ENCODE measurements around the gene DNAL1.

DNA sequence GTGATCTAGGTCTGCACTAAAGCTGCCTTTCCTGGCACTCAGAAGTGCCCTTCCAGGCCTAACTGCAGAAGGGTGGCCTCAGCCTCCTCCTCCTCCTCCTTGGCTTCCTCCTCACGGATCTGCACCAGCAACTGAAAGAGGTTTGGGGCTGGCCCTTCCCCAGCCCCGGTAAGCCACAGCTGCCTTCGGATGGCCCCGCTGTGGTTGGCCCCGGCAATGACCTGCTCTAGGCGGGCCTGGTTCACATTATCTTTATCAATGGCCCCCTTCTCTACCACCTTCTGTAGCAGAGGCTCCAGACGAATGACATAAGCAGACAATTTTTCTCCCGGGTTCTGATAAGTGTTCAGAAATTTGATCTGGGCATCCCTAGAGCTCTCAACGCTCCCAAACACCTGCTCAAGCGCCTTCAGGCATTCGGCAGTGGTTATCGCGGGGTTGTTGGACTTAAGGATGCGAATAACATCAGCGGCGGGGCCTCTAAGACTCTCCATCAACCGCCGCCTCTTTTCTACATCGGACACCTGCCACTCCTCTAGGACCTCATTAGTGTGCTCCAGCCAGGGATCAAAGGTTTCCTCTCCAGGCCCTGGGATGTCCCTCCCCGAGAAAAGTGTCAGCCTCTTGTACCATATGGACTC, 67.9 kb downstream of the DNAL1 start:
- TF ChIP-seq, protein P1, sequence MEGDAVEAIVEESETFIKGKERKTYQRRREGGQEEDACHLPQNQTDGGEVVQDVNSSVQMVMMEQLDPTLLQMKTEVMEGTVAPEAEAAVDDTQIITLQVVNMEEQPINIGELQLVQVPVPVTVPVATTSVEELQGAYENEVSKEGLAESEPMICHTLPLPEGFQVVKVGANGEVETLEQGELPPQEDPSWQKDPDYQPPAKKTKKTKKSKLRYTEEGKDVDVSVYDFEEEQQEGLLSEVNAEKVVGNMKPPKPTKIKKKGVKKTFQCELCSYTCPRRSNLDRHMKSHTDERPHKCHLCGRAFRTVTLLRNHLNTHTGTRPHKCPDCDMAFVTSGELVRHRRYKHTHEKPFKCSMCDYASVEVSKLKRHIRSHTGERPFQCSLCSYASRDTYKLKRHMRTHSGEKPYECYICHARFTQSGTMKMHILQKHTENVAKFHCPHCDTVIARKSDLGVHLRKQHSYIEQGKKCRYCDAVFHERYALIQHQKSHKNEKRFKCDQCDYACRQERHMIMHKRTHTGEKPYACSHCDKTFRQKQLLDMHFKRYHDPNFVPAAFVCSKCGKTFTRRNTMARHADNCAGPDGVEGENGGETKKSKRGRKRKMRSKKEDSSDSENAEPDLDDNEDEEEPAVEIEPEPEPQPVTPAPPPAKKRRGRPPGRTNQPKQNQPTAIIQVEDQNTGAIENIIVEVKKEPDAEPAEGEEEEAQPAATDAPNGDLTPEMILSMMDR (conservative IDR thresholded peaks at IDR 0.05; ENCODE audit: low read depth, low read length), result no peak
- TF ChIP-seq POLR2A (IDR thresholded peaks at IDR 0.05; ENCODE audit: low read depth, low read length), result no peak
- no peak for TF ChIP-seq MAFK (IDR thresholded peaks at IDR 0.05; ENCODE audit: low read depth, low read length)
- no peak for TF ChIP-seq MXI1 (IDR thresholded peaks at IDR 0.05; ENCODE audit: borderline replicate concordance, low read depth, low read length)
- TF ChIP-seq CEBPB (IDR thresholded peaks at IDR 0.05; ENCODE audit: low read depth, low read length), result no peak

Measured in IMR-90 (cell line).